Upper lobe of right lung (tissue), 1 donor: Measurements from ENCODE around the gene SLC22A15. TPM values are rescaled to one million over a fixed set of nuclear protein-coding genes. Genes with fewer than 3 reads are reported as not detected.

Experiments used
- ATAC-seq: fragments of 200-7000 bp; cut with Tn5 transposase; one replicate; pipeline ENCODE4 v1.9.1; 2020; ENCODE audit warnings: mild to moderate bottlenecking, moderate library complexity
- DNase-seq: peaks from one replicate; pipeline ENCODE4 v3.0.0-alpha.2; 2020
- H3K27ac ChIP-seq: fragments of 200-600 bp; one replicate; pipeline ENCODE4 v1.8.0; 2022
- H3K27me3 ChIP-seq: fragments of 200-600 bp; one replicate; pipeline ENCODE4 v1.8.0; 2022; ENCODE audit warnings: mild to moderate bottlenecking
- H3K36me3 ChIP-seq: fragments of 200-600 bp; one replicate; pipeline ENCODE4 v1.8.0; 2022
- H3K4me1 ChIP-seq: fragments of 200-600 bp; one replicate; pipeline ENCODE4 v1.8.0; 2022
- H3K4me3 ChIP-seq: fragments of 200-600 bp; one replicate; pipeline ENCODE4 v1.8.0; 2022; ENCODE audit warnings: mild to moderate bottlenecking
- H3K9me3 ChIP-seq: fragments of 200-600 bp; one replicate; pipeline ENCODE4 v1.8.0; 2022
- intact Hi-C: fragments of 100-400 bp; cut with DNase I; formaldehyde crosslinking; loops from one replicate; pipeline ENCODE4 v1.11.0; 2022
- total RNA-seq: library from RNA; stranded (reverse); fragmentation: NEBNext Ultra II Directional; extraction: Animal tissue kit (Norgen Biotek cat#: 25700); gene quantifications from one replicate; pipeline ENCODE4 v1.2.1, GENCODE V29; 2021
- TF ChIP-seq, protein P1 (sequence below): fragments of 200-600 bp; IDR thresholded peaks from one replicate; pipeline ENCODE4 v1.8.0; 2022; ENCODE audit warnings: antibody characterized with exemption
- donor health status: DM: no; HTN: yes; CAD: no; lungs with severe emphysema.

The SLC22A15 gene
- total RNA-seq, 1 donor from 2014 or later = 25.7 TPM

DNA sequence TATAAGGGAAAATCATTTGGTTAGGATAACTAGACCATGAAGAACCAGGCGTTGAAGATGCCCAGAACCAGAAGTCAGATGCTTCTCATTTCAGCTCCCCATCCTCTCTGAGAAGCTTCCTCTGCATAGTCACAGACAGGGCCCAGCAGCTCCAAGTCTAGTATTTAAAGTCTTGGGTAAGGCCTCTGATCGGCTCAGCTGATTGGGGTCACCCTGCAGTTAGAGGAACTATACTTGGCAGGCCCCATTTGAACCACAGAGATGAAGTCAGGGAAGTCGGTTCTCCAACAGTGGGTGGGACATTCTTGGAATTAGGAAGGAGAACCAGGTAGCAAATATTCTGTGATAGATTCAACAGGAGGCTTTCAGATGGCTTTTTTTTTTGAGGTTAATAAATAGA is 48.3 kb downstream of the SLC22A15 start:
- Histone ChIP-seq H3K27me3 (no peaks in the 10 kb centered on the region), H3K4me3 (no peak overlapping the region), H3K36me3 (peaks cover 26% of the 10 kb centered on the region), H3K9me3 (no peaks in the 10 kb centered on the region), H3K4me1 (no peaks in the 10 kb centered on the region), H3K27ac (no peak overlapping the region)
- TF ChIP-seq, protein P1, sequence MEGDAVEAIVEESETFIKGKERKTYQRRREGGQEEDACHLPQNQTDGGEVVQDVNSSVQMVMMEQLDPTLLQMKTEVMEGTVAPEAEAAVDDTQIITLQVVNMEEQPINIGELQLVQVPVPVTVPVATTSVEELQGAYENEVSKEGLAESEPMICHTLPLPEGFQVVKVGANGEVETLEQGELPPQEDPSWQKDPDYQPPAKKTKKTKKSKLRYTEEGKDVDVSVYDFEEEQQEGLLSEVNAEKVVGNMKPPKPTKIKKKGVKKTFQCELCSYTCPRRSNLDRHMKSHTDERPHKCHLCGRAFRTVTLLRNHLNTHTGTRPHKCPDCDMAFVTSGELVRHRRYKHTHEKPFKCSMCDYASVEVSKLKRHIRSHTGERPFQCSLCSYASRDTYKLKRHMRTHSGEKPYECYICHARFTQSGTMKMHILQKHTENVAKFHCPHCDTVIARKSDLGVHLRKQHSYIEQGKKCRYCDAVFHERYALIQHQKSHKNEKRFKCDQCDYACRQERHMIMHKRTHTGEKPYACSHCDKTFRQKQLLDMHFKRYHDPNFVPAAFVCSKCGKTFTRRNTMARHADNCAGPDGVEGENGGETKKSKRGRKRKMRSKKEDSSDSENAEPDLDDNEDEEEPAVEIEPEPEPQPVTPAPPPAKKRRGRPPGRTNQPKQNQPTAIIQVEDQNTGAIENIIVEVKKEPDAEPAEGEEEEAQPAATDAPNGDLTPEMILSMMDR = no peak
- ATAC-seq (peak; percentile 85), DNase-seq (no peak)
- intact Hi-C loops = no loop called here

DNA sequence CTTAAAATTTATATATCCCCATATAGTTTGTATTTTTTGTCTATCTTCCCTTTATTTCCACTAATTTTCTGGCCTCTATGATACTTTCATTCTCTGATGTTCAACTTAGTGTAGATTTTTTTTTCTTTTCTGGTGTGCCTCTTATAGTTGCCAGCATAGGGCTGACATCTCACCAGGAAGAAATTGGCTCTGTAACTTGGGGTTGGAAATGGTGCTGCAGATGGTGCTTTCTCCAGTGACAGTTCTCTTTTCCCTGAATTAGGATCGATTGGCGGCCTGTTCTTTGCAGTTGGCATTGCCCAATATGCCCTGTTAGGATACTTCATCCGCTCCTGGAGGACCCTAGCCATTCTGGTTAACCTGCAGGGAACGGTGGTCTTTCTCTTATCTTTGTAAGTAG is 50.3 kb downstream of the SLC22A15 start:
- H3K36me3 ChIP-seq = peaks cover 28% of the 10 kb centered on the region
- DNase-seq = no peak
- TF ChIP-seq, protein P1 = no peak
- H3K9me3 ChIP-seq = no peaks in the 10 kb centered on the region
- H3K27me3 ChIP-seq = no peaks in the 10 kb centered on the region
- H3K4me3 ChIP-seq = no peak overlapping the region
- intact Hi-C loops = no loop called here
- no peak for ATAC-seq
- H3K27ac ChIP-seq = no peak overlapping the region
- H3K4me1 ChIP-seq = no peaks in the 10 kb centered on the region

DNA sequence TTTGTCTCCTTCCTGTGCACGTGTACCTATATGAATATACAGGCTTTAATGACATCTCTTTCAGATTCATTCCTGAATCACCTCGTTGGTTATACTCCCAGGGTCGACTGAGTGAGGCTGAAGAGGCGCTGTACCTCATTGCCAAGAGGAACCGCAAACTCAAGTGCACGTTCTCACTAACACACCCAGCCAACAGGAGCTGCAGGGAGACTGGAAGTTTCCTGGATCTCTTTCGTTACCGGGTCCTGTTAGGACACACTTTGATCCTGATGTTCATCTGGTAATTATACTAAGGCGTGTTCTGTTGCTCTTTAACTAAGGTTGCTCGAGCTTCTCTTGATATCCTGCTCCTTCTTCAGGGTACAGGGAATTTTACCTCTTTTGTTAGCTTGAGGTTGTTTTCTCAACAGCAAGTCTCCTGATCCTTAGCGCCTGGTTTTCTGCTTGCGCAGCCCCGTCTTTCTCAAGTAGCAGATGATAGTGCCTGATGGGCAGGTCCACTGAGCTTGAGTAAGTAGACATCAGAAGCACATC is 55.1 kb downstream of the SLC22A15 start:
- peaks cover 50% of the 10 kb centered on the region for H3K36me3 ChIP-seq
- TF ChIP-seq, protein P1 = no peak
- peak; percentile 57 for ATAC-seq

DNA sequence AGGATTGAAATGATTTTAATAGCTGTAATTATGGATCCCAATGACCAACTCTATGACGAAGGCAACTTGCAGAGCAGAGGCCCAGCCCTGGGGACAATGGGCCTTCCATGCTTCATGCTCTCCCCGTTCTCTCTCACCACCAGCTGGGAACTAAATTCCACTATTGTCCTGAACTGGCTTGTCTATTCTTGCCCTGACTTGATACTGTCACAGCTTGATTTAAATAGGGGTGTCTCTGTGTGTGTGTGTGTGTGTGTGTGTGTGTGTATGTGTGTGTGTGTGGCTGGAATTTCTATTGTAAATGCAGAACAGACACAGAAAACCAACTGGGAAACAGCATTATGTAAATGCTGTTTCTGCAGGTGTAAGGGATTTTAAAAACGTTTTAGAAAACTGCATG is 57.0 kb downstream of the SLC22A15 start:
- intact Hi-C loops = no loop called here
- peaks cover 63% of the 10 kb centered on the region for H3K36me3 ChIP-seq
- no peak for ATAC-seq
- no peaks in the 10 kb centered on the region for H3K4me1 ChIP-seq
- H3K4me3 ChIP-seq = no peak overlapping the region
- DNase-seq = no peak
- H3K9me3 ChIP-seq = no peaks in the 10 kb centered on the region
- H3K27ac ChIP-seq = no peak overlapping the region
- H3K27me3 ChIP-seq = no peaks in the 10 kb centered on the region
- TF ChIP-seq, protein P1 = no peak

More for the DNA sequence above, 55.1 kb downstream of the SLC22A15 start:
- no peak overlapping the region for H3K27ac ChIP-seq
- no peaks in the 10 kb centered on the region for H3K27me3 ChIP-seq
- no peak for DNase-seq
- no peaks in the 10 kb centered on the region for H3K4me1 ChIP-seq
- intact Hi-C loops = no loop called here
- no peak overlapping the region for H3K4me3 ChIP-seq
- no peaks in the 10 kb centered on the region for H3K9me3 ChIP-seq

DNA sequence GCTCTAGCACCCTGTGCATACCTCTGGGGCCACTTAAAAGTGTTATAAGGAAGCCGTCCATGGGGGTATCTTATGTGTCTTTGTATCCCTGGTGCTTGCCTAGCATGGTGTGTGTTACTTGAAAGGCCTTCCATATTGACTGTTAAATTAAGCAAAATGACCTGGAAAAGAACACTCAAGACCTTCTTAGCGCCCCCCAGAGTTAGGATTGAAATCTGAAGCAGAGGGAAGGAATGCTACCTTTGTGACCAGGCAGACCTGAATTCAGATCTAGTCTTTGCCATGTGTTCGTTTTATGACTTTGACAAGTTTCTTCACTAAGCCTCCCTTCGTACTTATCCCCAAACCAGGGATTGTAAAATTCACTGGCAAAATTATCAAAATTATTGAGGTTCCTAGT is 59.9 kb downstream of the SLC22A15 start:
- DNase-seq (no peak), ATAC-seq (no peak)
- H3K27ac ChIP-seq = no peak overlapping the region
- H3K27me3 ChIP-seq = no peaks in the 10 kb centered on the region
- H3K9me3 ChIP-seq = no peaks in the 10 kb centered on the region
- intact Hi-C loops = no loop called here
- peaks cover 58% of the 10 kb centered on the region for H3K36me3 ChIP-seq
- TF ChIP-seq, protein P1 = no peak
- no peaks in the 10 kb centered on the region for H3K4me1 ChIP-seq
- no peak overlapping the region for H3K4me3 ChIP-seq

DNA sequence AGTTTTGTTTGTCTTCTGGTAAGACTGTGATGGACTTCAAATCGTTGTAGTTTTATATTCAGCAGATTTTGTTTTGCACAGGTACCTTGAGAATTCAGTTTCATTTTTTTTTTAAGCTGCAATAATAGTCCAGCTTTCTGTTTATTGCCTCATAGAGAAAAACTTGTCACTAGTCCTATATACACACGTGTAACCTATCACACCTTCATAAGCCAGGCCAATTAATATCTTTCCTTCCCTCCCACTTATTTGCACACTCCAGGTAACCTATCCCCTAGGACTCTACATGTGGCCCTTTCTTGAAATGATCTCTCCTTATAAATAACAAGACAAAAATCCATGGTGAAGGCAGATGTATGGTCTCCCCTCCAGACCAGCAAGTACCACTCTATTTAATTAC is 62.4 kb downstream of the SLC22A15 start:
- TF ChIP-seq, protein P1 = no peak
- no peak for DNase-seq
- no peaks in the 10 kb centered on the region for H3K27me3 ChIP-seq
- no peak overlapping the region for H3K4me3 ChIP-seq
- H3K4me1 ChIP-seq = no peaks in the 10 kb centered on the region
- peaks cover 49% of the 10 kb centered on the region for H3K36me3 ChIP-seq
- ATAC-seq = no peak
- intact Hi-C loops = no loop called here
- H3K9me3 ChIP-seq = no peaks in the 10 kb centered on the region
- no peak overlapping the region for H3K27ac ChIP-seq
